Right atrium auricular region (tissue), 2 donors: ENCODE measurements around the gene FGF12. TPM values are rescaled to one million over a fixed set of nuclear protein-coding genes. Genes with fewer than 3 reads are reported as not detected.

Experiments used
- DNase-seq: peaks from one replicate; pipeline ENCODE4 v3.0.0-alpha.2; 2019; ENCODE audit warnings: low spot score
- H3K27ac ChIP-seq, 2 donors: fragments of 200-600 bp; sonication (generic); 1 replicate in 1 of 2; 2 replicates in 1 of 2; pipeline ENCODE4 v1.5.1; 2016 to 2019
- H3K27me3 ChIP-seq, 2 donors: fragments of 200-600 bp; sonication (generic); one replicate each; pipeline versions ENCODE4 v1.5.1 to v1.6.0; 2017 to 2019
- H3K36me3 ChIP-seq: fragments of 200-600 bp; sonication (generic); one replicate; pipeline ENCODE4 v1.5.1; 2016
- H3K4me1 ChIP-seq, 2 donors: fragments of 200-600 bp; sonication (generic); one replicate each; pipeline versions ENCODE4 v1.5.1 to v1.6.0; 2017 to 2019
- H3K4me3 ChIP-seq, 2 donors: fragments of 200-600 bp; sonication (generic); 1 replicate in 1 of 2; 2 replicates in 1 of 2; pipeline ENCODE4 v1.5.1; 2017 to 2019; ENCODE audit warnings: mild to moderate bottlenecking in 1 of 2, moderate library complexity in 1 of 2
- H3K9me3 ChIP-seq, 2 donors: fragments of 200-600 bp; sonication (generic); one replicate each; pipeline ENCODE4 v1.5.1; 2019
- CTCF ChIP-seq, 2 donors: fragments of 200-600 bp; sonication (generic); IDR thresholded peaks; one replicate each; pipeline ENCODE4 v1.5.1; 2019; ENCODE audit warnings: antibody characterized with exemption in 2 of 2
- total RNA-seq, 2 donors: library from RNA; depleted of rRNA; stranded (reverse); fragments of >200 nt; gene quantifications; one replicate each; pipeline ENCODE4 v1.1.0, GENCODE V29; 2016

Gene FGF12
- total RNA-seq, 2 donors from 2014 or later, result 126 to 218 TPM

GRCh38 chr3:192183109-192183508 lies 544.2 kb downstream of the FGF12 start:
- Histone ChIP-seq H3K4me3 (no peak overlapping the region), H3K27ac (no peak overlapping the region), H3K36me3 (no peaks in the 10 kb centered on the region), H3K9me3 (no peaks in the 10 kb centered on the region), H3K27me3 (no peaks in the 10 kb centered on the region), H3K4me1 (no peaks in the 10 kb centered on the region)
- DNase-seq, result no peak
- TF ChIP-seq CTCF (IDR thresholded peaks at IDR 0.05), result no peak

- TF ChIP-seq CTCF (IDR thresholded peaks at IDR 0.05), result no peak
- DNase-seq, result no peak
- H3K36me3 ChIP-seq, result no peaks in the 10 kb centered on the region
- H3K4me3 ChIP-seq, result no peak overlapping the region
- no peaks in the 10 kb centered on the region for H3K9me3 ChIP-seq
- no peaks in the 10 kb centered on the region for H3K27me3 ChIP-seq
- H3K4me1 ChIP-seq, result no peaks in the 10 kb centered on the region
- no peak overlapping the region for H3K27ac ChIP-seq
Observed at GRCh38 chr3:192181151-192181550, 546.2 kb downstream of the FGF12 start.

- no peak for DNase-seq
- Histone ChIP-seq H3K9me3 (no peaks in the 10 kb centered on the region), H3K4me1 (no peaks in the 10 kb centered on the region)
Observed at GRCh38 chr3:192177383-192177782, 550.0 kb downstream of the FGF12 start.

GRCh38 chr3:192174283-192174682 lies 553.1 kb downstream of the FGF12 start:
- Histone ChIP-seq H3K27ac (no peak overlapping the region), H3K9me3 (no peaks in the 10 kb centered on the region), H3K4me3 (no peak overlapping the region), H3K4me1 (no peaks in the 10 kb centered on the region), H3K27me3 (no peaks in the 10 kb centered on the region), H3K36me3 (peaks cover 3% of the 10 kb centered on the region)
- DNase-seq, result no peak
- no peak for TF ChIP-seq CTCF (IDR thresholded peaks at IDR 0.05)

More at GRCh38 chr3:192177383-192177782, 550.0 kb downstream of the FGF12 start:
- Histone ChIP-seq H3K27ac (no peak overlapping the region), H3K36me3 (no peaks in the 10 kb centered on the region), H3K27me3 (no peaks in the 10 kb centered on the region), H3K4me3 (no peak overlapping the region)
- TF ChIP-seq CTCF (IDR thresholded peaks at IDR 0.05), result no peak

- H3K27ac ChIP-seq, result no peak overlapping the region
- H3K4me1 ChIP-seq, result no peaks in the 10 kb centered on the region
- no peaks in the 10 kb centered on the region for H3K27me3 ChIP-seq
- H3K9me3 ChIP-seq, result no peaks in the 10 kb centered on the region
- no peak for TF ChIP-seq CTCF (IDR thresholded peaks at IDR 0.05)
- no peak for DNase-seq
- no peak overlapping the region for H3K4me3 ChIP-seq
- peaks cover 7% of the 10 kb centered on the region for H3K36me3 ChIP-seq
Observed at GRCh38 chr3:192171213-192171612, 556.1 kb downstream of the FGF12 start.

- peaks cover 7% of the 10 kb centered on the region for H3K36me3 ChIP-seq
Observed at GRCh38 chr3:192170659-192171058, 556.7 kb downstream of the FGF12 start.

More at GRCh38 chr3:192170659-192171058, 556.7 kb downstream of the FGF12 start:
- H3K4me1 ChIP-seq, result no peaks in the 10 kb centered on the region
- H3K27ac ChIP-seq, result no peak overlapping the region
- no peaks in the 10 kb centered on the region for H3K9me3 ChIP-seq
- no peak overlapping the region for H3K4me3 ChIP-seq
- no peak for TF ChIP-seq CTCF (IDR thresholded peaks at IDR 0.05)
- H3K27me3 ChIP-seq, result no peaks in the 10 kb centered on the region
- no peak for DNase-seq
